IMR-90 (cell line): Measurements from ENCODE around the gene GALNT17. TPM values are rescaled to one million over a fixed set of nuclear protein-coding genes. Genes with fewer than 3 reads are reported as not detected.

Source experiments
- ATAC-seq: fragments of 200-7000 bp; cut with Tn5 transposase; 2 replicates; pipeline ENCODE4 v1.9.1; 2020; ENCODE audit warnings: low read depth, mild to moderate bottlenecking, moderate library complexity
- BruUV-seq: library from RNA; stranded (reverse); fragments of 400-500 nt; replicated peaks from 2 replicates; lab custom pipeline; 2021; lab: Mats Ljungman, UMichigan
- CTCF ChIA-PET: fragments of 300-600 bp; formaldehyde crosslinking; extraction: SDS; loops from one replicate; lab custom pipeline; 2021; ENCODE audit warnings: antibody characterized with exemption; lab: Yijun Ruan, JAX
- POLR2A ChIA-PET: fragments of 300-600 bp; sonication (Branson Sonifier 250); formaldehyde crosslinking; loops from one replicate; lab custom pipeline; 2022; ENCODE audit warnings: antibody characterized with exemption; ENCODE audit not compliant: unreplicated experiment; lab: Charles Lee
- DNase-seq: peaks from one replicate; pipeline ENCODE4 v3.0.0; 2013
- H2AFZ ChIP-seq: replicated peaks from 2 replicates; pipeline ENCODE3; 2013; ENCODE audit warnings: low read length, mild to moderate bottlenecking; ENCODE audit not compliant: poor library complexity
- H2AK5ac ChIP-seq: 2 replicates; pipeline ENCODE4 v1.6.1; 2013; ENCODE audit warnings: low read depth, low read length, inconsistent platforms
- H2AK9ac ChIP-seq: replicated peaks from 2 replicates; pipeline ENCODE3; 2013; ENCODE audit warnings: mild to moderate bottlenecking, low read depth, low read length, moderate library complexity; ENCODE audit not compliant: poor library complexity
- H2BK120ac ChIP-seq: 2 replicates; pipeline ENCODE4 v1.6.1; 2013; ENCODE audit warnings: low read depth, low read length, inconsistent platforms
- H2BK15ac ChIP-seq: 3 replicates; pipeline ENCODE4 v1.6.1; 2013; ENCODE audit warnings: low read depth, low read length, inconsistent platforms
- H2BK20ac ChIP-seq: 2 replicates; pipeline ENCODE4 v1.6.1; 2013; ENCODE audit warnings: low read depth, mild to moderate bottlenecking, inconsistent platforms, low read length, moderate library complexity
- H2BK5ac ChIP-seq: 2 replicates; pipeline ENCODE4 v1.6.1; 2013; ENCODE audit warnings: mild to moderate bottlenecking, low read depth, low read length, inconsistent platforms; ENCODE audit not compliant: poor library complexity, severe bottlenecking
- H3K14ac ChIP-seq: replicated peaks from 2 replicates; pipeline ENCODE4 v1.6.1; 2013; ENCODE audit warnings: low read depth, low read length, inconsistent platforms
- H3K18ac ChIP-seq: 2 replicates; pipeline ENCODE4 v1.6.1; 2013; ENCODE audit warnings: low read depth, low read length, control low read depth
- H3K23ac ChIP-seq: 2 replicates; pipeline ENCODE4 v1.6.1; 2013; ENCODE audit warnings: low read depth, low read length, inconsistent platforms
- H3K27ac ChIP-seq: 2 replicates; pipeline ENCODE4 v1.5.1; 2013; ENCODE audit warnings: mild to moderate bottlenecking, control low read depth, low read length; ENCODE audit not compliant: insufficient read depth
- H3K27me3 ChIP-seq: 2 replicates; pipeline ENCODE4 v1.6.1; 2013; ENCODE audit warnings: low read length; ENCODE audit not compliant: control insufficient read depth, insufficient read depth
- H3K36me3 ChIP-seq: 2 replicates; pipeline ENCODE4 v1.6.1; 2013; ENCODE audit warnings: low read length, mixed read lengths; ENCODE audit not compliant: control insufficient read depth, insufficient read depth
- H3K4ac ChIP-seq: 2 replicates; pipeline ENCODE4 v1.6.1; 2013; ENCODE audit warnings: low read depth, low read length, inconsistent platforms
- H3K4me1 ChIP-seq: 2 replicates; pipeline ENCODE4 v1.6.1; 2013; ENCODE audit warnings: low read length, mixed read lengths; ENCODE audit not compliant: control insufficient read depth, insufficient read depth
- H3K4me2 ChIP-seq: 2 replicates; pipeline ENCODE4 v1.6.1; 2013; ENCODE audit warnings: low read depth, mild to moderate bottlenecking, control low read depth, low read length, moderate library complexity
- H3K4me3 ChIP-seq: 2 replicates; pipeline ENCODE4 v1.5.1; 2013; ENCODE audit warnings: low read depth, mild to moderate bottlenecking, control low read depth, low read length, moderate library complexity; ENCODE audit not compliant: insufficient read depth
- H3K56ac ChIP-seq: 2 replicates; pipeline ENCODE4 v1.6.1; 2013; ENCODE audit warnings: low read length, inconsistent platforms; ENCODE audit not compliant: insufficient read depth; ENCODE audit errors: extremely low read depth
- H3K79me1 ChIP-seq, 2 experiments: 2 replicates each; pipeline ENCODE4 v1.6.1; 2013; ENCODE audit warnings: low read length in 2 of 2, inconsistent platforms in 1 of 2, low read depth in 1 of 2
- H3K9ac ChIP-seq: 2 replicates; pipeline ENCODE4 v1.6.1; 2013; ENCODE audit warnings: low read depth, low read length, control low read depth
- H3K9me1 ChIP-seq: 2 replicates; pipeline ENCODE4 v1.6.1; 2013; ENCODE audit warnings: low read length, inconsistent platforms; ENCODE audit not compliant: insufficient read depth
- H3K9me3 ChIP-seq: 2 replicates; pipeline ENCODE4 v1.6.1; 2013; ENCODE audit warnings: low read length; ENCODE audit not compliant: control insufficient read depth, insufficient read depth
- H4K20me1 ChIP-seq: 2 replicates; pipeline ENCODE4 v1.6.1; 2013; ENCODE audit warnings: low read length, inconsistent platforms; ENCODE audit not compliant: insufficient read depth
- H4K5ac ChIP-seq: 2 replicates; pipeline ENCODE4 v1.6.1; 2013; ENCODE audit warnings: mild to moderate bottlenecking, low read depth, low read length, control low read depth
- H4K8ac ChIP-seq, 2 experiments: 2 replicates each; pipeline ENCODE4 v1.6.1; 2013; ENCODE audit warnings: low read depth in 2 of 2, low read length in 2 of 2, control low read depth in 1 of 2, inconsistent platforms in 1 of 2
- H4K91ac ChIP-seq: 2 replicates; pipeline ENCODE4 v1.6.1; 2013; ENCODE audit warnings: low read depth, low read length, inconsistent platforms; ENCODE audit not compliant: insufficient read depth
- BHLHE40 ChIP-seq: fragments of 150-350 bp; IDR thresholded peaks from 2 replicates; pipeline ENCODE4 v1.6.1; 2016; ENCODE audit warnings: mild to moderate bottlenecking, low read depth, low read length
- CEBPB ChIP-seq: IDR thresholded peaks from 2 replicates; pipeline ENCODE4 v1.6.1; 2012; ENCODE audit warnings: low read depth, low read length, improper control_type of control experiment
- CHD1 ChIP-seq: IDR thresholded peaks from 2 replicates; pipeline ENCODE4 v1.6.1; 2012; ENCODE audit warnings: low read depth, low read length, improper control_type of control experiment
- FOS ChIP-seq: fragments of 150-350 bp; IDR thresholded peaks from 2 replicates; pipeline ENCODE4 v1.6.1; 2016; ENCODE audit warnings: low read depth, low read length
- MAZ ChIP-seq: IDR thresholded peaks from 2 replicates; pipeline ENCODE4 v1.6.1; 2012; ENCODE audit warnings: low read depth, mild to moderate bottlenecking, low read length, improper control_type of control experiment, moderate library complexity, borderline replicate concordance
- MXI1 ChIP-seq: IDR thresholded peaks from 2 replicates; pipeline ENCODE4 v1.6.1; 2012; ENCODE audit warnings: low read depth, mild to moderate bottlenecking, low read length, moderate library complexity, borderline replicate concordance
- NFE2L2 ChIP-seq: fragments of 150-350 bp; IDR thresholded peaks from 2 replicates; pipeline ENCODE4 v1.6.1; 2016; ENCODE audit warnings: low read depth, mild to moderate bottlenecking, low read length
- POLR2A ChIP-seq: IDR thresholded peaks from 2 replicates; pipeline ENCODE4 v1.6.1; 2012; ENCODE audit warnings: mild to moderate bottlenecking, low read depth, low read length
- RAD21 ChIP-seq: IDR thresholded peaks from 2 replicates; pipeline ENCODE4 v1.6.1; 2012; ENCODE audit warnings: low read length, improper control_type of control experiment
- RCOR1 ChIP-seq: IDR thresholded peaks from 2 replicates; pipeline ENCODE4 v1.6.1; 2012; ENCODE audit warnings: mild to moderate bottlenecking, low read length, improper control_type of control experiment; ENCODE audit not compliant: insufficient replicate concordance
- dilution Hi-C: fragments of 300-500 bp; cut with HindIII; formaldehyde crosslinking; loops from one replicate; pipeline ENCODE4 v1.14.3; 2018; ENCODE audit warnings: low sequenced_read_pairs; ENCODE audit not compliant: unreplicated experiment
- in situ Hi-C: fragments of 300-500 bp; cut with MboI; formaldehyde crosslinking; loops from 3 replicates; pipeline ENCODE4 v1.14.3; 2019; ENCODE audit warnings: low sequenced_read_pairs, inconsistent platforms, mixed read lengths
- intact Hi-C: fragments of 100-400 bp; cut with micrococcal nuclease; formaldehyde crosslinking; loops from 2 replicates; pipeline ENCODE4 v1.10.0; 2022
- polyA plus RNA-seq, 3 experiments: library from polyadenylated mRNA; depleted of rRNA; stranded (reverse); fragments of >200 nt; gene quantifications; 2 replicates each; pipeline ENCODE4 v1.2.3, GENCODE V29; 2012; ENCODE audit warnings: low replicate concordance in 1 of 3
- total RNA-seq: library from RNA; depleted of rRNA; stranded (reverse); fragments of >200 nt; gene quantifications from 2 replicates; pipeline ENCODE4 v1.2.3, GENCODE V29; 2012
- TF ChIP-seq, protein P1 (sequence below): conservative IDR thresholded peaks from 2 replicates; pipeline ENCODE4 v1.5.1; 2012; ENCODE audit warnings: mild to moderate bottlenecking, low read depth, low read length, improper control_type of control experiment

The GALNT17 gene
- total and polyA plus RNA-seq, 2 of the 4 experiments (the other 2 are of a cell fraction) = not detected

DNA sequence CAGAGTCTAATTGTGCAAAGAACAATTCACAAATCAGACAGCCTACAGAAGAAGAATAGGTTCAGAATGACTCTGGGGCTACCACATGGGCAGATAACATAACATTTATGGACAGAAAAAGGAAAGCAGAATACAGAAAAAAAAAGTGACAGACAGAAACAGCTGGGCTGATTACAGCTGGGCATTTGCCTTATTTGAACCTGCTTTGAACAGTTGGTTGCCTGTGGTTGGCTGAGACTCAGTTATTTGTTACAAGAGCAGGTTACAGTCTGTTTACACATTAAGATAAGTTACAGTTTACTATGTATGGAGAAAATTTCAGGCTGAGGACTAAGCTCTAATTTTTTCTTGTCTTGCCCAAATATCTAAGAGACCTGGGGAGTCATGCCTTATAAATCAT is 327.2 kb downstream of the GALNT17 start:
- Histone ChIP-seq H3K4ac (no peak overlapping the region), H3K23ac (no peak overlapping the region), H3K18ac (no peak overlapping the region), H3K14ac (no peak overlapping the region), H4K20me1 (no peaks in the 10 kb centered on the region), H4K8ac (no peak overlapping the region), H3K79me1 (no peaks in the 10 kb centered on the region), H3K27ac (no peak overlapping the region), H3K36me3 (no peaks in the 10 kb centered on the region), H3K27me3 (no peaks in the 10 kb centered on the region), H4K91ac (no peak overlapping the region), H2AFZ (no peak overlapping the region), H3K9me3 (peaks cover 8% of the 10 kb centered on the region), H4K5ac (no peak overlapping the region), H3K4me1 (no peaks in the 10 kb centered on the region), H2BK120ac (no peak overlapping the region), H2BK20ac (no peak overlapping the region), H2AK5ac (no peak overlapping the region), H2AK9ac (no peak overlapping the region), H3K4me3 (no peak overlapping the region), H3K9me1 (no peaks in the 10 kb centered on the region), H3K4me2 (no peak overlapping the region), H3K56ac (no peak overlapping the region), H3K9ac (no peak overlapping the region), H2BK15ac (no peak overlapping the region), H2BK5ac (no peak overlapping the region)
- CTCF ChIA-PET = no interaction called here
- dilution Hi-C loops = no loop called here
- DNase-seq = no peak
- intact Hi-C loops = no loop called here
- POLR2A ChIA-PET = no interaction called here
- BruUV-seq = no TSS peak
- no peak for TF ChIP-seq CHD1
- no peak for TF ChIP-seq POLR2A
- TF ChIP-seq FOS = no peak
- no peak for TF ChIP-seq BHLHE40
- TF ChIP-seq, protein P1, sequence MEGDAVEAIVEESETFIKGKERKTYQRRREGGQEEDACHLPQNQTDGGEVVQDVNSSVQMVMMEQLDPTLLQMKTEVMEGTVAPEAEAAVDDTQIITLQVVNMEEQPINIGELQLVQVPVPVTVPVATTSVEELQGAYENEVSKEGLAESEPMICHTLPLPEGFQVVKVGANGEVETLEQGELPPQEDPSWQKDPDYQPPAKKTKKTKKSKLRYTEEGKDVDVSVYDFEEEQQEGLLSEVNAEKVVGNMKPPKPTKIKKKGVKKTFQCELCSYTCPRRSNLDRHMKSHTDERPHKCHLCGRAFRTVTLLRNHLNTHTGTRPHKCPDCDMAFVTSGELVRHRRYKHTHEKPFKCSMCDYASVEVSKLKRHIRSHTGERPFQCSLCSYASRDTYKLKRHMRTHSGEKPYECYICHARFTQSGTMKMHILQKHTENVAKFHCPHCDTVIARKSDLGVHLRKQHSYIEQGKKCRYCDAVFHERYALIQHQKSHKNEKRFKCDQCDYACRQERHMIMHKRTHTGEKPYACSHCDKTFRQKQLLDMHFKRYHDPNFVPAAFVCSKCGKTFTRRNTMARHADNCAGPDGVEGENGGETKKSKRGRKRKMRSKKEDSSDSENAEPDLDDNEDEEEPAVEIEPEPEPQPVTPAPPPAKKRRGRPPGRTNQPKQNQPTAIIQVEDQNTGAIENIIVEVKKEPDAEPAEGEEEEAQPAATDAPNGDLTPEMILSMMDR = no peak
- TF ChIP-seq RCOR1 = no peak
- no peak for TF ChIP-seq MXI1
- TF ChIP-seq CEBPB = no peak
- TF ChIP-seq NFE2L2 = no peak
- TF ChIP-seq RAD21 = no peak
- no peak for TF ChIP-seq MAZ
- ATAC-seq = no peak
- in situ Hi-C loops = no loop called here
